A549 (cell line): Measurements from ENCODE around the gene NAT16.

Source experiments
- CHD2 ChIP-seq: fragments of 150-350 bp; IDR thresholded peaks from 2 replicates; pipeline ENCODE4 v1.6.1; 2014; ENCODE audit warnings: low read length; ENCODE audit not compliant: partially characterized antibody
- CTCF ChIP-seq: fragments of >200 bp; sonication (Bioruptor Twin); formaldehyde crosslinking; IDR thresholded peaks from 3 replicates; pipeline ENCODE4 v1.5.1; 2016
- EP300 ChIP-seq, 2 experiments: fragments of >200 bp; sonication (Bioruptor Twin); formaldehyde crosslinking; IDR thresholded peaks; 2 replicates in 1 of 2; 3 replicates in 1 of 2; pipeline ENCODE4 v1.6.1; 2016 to 2017
- FOSL2 ChIP-seq, 2 experiments: fragments of 450-650 bp in 1 of 2; fragments of >200 bp in 1 of 2; sonication (Bioruptor Twin) in 1 of 2; formaldehyde crosslinking; IDR thresholded peaks; 2 replicates each; pipeline versions ENCODE4 v1.5.0 to v1.6.1; 2016 to 2020; ENCODE audit warnings: mild to moderate bottlenecking in 1 of 2, moderate library complexity in 1 of 2
- JUN ChIP-seq, 2 experiments: fragments of >200 bp; sonication (Bioruptor Twin); formaldehyde crosslinking; IDR thresholded peaks; 2 replicates in 1 of 2; 3 replicates in 1 of 2; pipeline ENCODE4 v1.6.1; 2016 to 2017
- MAX ChIP-seq: IDR thresholded peaks from 2 replicates; pipeline ENCODE4 v1.6.1; 2012
- NR3C1 ChIP-seq: fragments of >200 bp; sonication (Bioruptor Twin); formaldehyde crosslinking; IDR thresholded peaks from 3 replicates; pipeline ENCODE4 v1.6.1; 2017
- POLR2A ChIP-seq: IDR thresholded peaks from 2 replicates; pipeline ENCODE4 v1.6.1; 2012; ENCODE audit warnings: mild to moderate bottlenecking, low read length
- RNF2 ChIP-seq: fragments of 200-600 bp; sonication (generic); IDR thresholded peaks from 2 replicates; pipeline ENCODE4 v1.6.1; 2016; ENCODE audit warnings: low read depth, mild to moderate bottlenecking, antibody characterized with exemption, moderate library complexity, borderline replicate concordance
- ZSCAN20 ChIP-seq: fragments of 250-450 bp; sonication (Bioruptor Pico); IDR thresholded peaks from 2 replicates; pipeline ENCODE4 v1.8.0; 2022; ENCODE audit warnings: mild to moderate bottlenecking, moderate library complexity

GRCh38 chr7:101138213-101138870 is 41.8 kb downstream of the NAT16 start:
- TF ChIP-seq MAX, result peak; percentile 94
- TF ChIP-seq CTCF, result peak; percentile 95
- no peak for TF ChIP-seq POLR2A
- no peak for TF ChIP-seq RNF2
- peak; percentile 96 for TF ChIP-seq JUN (IDR thresholded peaks at IDR 0.05)
- no peak for TF ChIP-seq NR3C1
- TF ChIP-seq EP300 (IDR thresholded peaks at IDR 0.05), result peak; percentile 28 to 65; a peak in 3 of 5 replicates
- peak; percentile 99 for TF ChIP-seq FOSL2 (IDR thresholded peaks at IDR 0.05)
- peak; percentile 100 for TF ChIP-seq FOSL2 (CRISPR knock-in tag; IDR thresholded peaks at IDR 0.05)
- no peak for TF ChIP-seq CHD2
- TF ChIP-seq ZSCAN20 (CRISPR knock-in tag), result no peak
